ENCODE results near the gene DIP2C.

DNA sequence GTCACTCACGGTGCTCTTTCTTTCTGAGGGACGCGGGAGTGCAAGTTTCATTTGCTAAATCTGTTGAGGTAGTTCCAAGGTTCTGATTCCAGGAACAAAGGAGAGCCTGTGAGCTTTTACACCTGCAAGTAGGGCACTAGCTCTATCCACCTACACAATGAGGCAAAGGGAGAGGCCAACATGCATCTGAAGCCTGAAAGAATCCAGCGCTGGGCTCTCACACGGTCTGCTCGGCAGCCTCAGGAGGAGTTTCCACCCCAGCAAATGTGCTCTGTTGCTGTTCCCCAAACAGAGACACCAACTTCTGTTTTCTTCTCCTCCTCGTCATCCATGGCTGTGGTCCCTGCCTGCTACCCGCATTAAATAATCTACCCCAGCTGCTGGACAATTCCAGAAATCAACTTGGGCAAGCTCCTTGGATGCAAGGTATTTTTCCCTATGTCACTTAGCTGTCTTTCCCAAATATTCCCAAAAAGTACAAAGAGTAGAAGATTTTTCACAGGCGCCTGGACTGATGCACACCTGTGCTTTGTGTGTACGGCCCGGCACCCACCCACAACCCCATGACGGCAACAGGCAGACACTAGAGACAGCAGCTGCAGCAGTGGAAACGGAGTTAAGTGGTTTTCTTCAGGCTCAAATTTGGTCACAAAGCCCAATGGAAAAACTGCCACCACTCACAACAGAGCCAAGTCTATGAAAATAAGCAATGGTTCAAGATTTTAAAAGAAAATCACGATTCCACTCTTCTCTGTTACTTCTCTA is 377.4 kb downstream of the DIP2C start:
- TF ChIP-seq POLR2A (IDR thresholded peaks at IDR 0.05) = no peak
- TF ChIP-seq, protein P1, sequence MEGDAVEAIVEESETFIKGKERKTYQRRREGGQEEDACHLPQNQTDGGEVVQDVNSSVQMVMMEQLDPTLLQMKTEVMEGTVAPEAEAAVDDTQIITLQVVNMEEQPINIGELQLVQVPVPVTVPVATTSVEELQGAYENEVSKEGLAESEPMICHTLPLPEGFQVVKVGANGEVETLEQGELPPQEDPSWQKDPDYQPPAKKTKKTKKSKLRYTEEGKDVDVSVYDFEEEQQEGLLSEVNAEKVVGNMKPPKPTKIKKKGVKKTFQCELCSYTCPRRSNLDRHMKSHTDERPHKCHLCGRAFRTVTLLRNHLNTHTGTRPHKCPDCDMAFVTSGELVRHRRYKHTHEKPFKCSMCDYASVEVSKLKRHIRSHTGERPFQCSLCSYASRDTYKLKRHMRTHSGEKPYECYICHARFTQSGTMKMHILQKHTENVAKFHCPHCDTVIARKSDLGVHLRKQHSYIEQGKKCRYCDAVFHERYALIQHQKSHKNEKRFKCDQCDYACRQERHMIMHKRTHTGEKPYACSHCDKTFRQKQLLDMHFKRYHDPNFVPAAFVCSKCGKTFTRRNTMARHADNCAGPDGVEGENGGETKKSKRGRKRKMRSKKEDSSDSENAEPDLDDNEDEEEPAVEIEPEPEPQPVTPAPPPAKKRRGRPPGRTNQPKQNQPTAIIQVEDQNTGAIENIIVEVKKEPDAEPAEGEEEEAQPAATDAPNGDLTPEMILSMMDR (IDR thresholded peaks at IDR 0.05) = no peak

All from testis (tissue), 2 donors.